HG02840 (cell line): Measurements from ENCODE around the gene TENM4.

ENCODE experiments used
- ATAC-seq: cut with Tn5 transposase; IDR thresholded peaks from one replicate; pipeline ENCODE4 v1.9.1; 2021; ENCODE audit warnings: mild to moderate bottlenecking, moderate library complexity, moderate number of reproducible peaks; ENCODE audit not compliant: unreplicated experiment, low FRiP score

The TENM4 gene

DNA sequence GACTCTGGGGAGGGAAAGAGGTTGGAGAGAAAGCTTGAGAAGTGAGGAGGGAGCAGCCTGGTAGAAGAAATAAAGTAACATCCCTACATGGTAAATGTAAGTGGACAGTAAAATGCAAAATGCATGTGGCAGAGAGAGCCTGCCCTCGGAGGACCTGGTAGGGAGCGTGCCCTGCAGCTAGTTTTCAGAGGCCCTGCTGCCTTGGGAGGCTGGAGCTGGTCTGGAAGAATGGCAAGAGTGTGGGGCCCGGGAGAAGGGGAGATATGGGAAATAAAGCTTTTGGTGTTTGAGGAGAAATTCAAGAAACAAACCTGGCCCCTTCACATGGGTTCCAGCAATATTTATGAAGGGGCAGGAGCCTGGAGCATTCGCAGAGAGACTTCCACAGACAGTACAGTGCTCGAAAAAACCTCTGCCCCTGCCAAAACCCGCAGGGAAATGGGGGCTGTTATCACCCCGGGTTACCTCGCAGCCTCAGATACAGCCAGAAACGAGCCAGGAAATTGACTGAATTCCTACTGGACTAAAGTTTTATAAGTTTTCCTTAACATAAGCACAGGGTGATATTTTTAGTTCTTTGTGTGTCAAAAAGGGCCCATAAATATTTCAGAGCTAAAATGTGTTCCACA is 363.0 kb downstream of the TENM4 start:
- ATAC-seq = no peak

DNA sequence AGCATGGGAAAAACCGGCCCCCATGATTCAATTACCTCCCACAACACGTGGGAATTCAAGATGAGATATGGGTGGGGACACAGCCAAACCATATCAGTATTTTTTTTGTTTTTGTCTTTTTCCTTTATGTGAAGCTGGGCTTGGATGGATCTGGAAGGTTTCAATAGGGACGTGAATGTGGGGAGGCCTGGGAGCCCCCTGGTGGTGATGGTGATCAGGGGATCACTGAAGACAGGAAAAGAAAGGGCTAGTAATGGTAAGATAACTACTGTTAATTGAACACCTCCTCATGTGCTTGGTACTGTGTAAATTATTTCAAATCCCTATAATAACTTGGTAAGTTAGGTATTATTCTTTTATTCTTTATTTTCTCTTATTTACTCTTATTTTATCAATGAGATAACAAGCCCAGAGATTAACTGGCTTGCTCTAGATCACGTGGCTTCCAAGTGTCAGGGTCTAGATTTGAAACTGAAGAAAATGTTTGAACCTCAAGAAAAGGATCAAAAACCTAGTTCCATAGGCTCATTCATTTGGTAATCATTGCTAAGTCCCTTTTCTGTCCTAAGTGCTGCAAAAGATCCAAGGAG is 364.2 kb downstream of the TENM4 start:
- ATAC-seq = no peak

DNA sequence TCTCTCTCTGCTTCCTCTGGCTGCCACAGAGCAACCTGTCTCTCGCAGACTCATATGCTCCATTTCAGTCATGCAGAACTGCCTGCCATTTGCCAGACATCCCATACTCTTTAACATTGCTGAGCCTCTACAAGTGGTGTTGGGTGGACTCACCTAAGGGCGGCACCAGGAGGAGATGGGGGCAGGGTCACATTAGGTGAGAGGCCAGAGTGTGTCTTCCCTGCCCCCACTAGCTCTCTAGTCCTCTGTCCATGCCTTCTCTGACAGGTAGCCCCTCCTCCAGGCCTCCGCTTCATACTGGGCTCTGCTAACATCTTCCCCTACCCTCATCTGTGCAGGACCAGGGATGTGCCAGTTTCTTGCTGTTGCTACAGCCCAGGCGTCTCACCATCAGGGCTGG is 366.3 kb downstream of the TENM4 start:
- ATAC-seq = no peak

DNA sequence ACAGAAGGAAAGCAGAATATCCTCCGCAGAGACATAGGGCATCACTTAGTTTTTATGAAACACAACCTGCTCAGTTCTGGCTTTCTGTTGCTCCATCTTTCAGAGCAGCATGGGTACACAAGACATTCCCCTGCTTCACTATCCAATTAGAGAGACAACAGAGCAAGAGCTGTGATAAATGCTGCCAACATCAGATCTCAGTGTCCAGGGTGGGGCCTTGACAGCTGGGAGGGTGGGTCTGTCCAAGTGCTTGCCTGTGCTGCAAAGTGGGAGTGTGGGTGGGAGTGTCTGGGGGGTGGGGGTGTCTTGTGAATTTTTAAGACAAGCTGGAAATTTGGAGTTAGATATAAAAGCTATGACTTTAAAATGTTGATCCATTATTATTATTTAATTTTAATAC is 369.6 kb downstream of the TENM4 start:
- ATAC-seq = no peak

DNA sequence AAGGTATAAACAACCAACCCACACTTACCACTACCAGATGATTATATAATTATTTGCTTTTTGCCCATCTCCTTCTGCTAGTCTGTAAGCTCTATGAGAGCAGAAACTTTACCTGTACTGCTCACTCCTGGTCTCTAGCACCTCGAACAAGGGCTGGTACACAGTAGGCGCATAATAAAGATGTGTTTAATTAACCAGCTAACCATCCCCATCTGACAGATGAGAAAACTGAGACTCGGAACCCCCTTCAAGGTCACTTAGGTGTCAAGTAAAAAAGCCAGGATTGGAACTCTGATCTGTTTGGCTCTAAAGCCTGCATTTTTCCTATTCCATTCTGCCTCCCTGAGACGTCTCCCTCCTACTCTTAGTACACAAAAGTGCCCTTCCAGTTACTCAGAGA is 370.3 kb downstream of the TENM4 start:
- ATAC-seq = no peak

DNA sequence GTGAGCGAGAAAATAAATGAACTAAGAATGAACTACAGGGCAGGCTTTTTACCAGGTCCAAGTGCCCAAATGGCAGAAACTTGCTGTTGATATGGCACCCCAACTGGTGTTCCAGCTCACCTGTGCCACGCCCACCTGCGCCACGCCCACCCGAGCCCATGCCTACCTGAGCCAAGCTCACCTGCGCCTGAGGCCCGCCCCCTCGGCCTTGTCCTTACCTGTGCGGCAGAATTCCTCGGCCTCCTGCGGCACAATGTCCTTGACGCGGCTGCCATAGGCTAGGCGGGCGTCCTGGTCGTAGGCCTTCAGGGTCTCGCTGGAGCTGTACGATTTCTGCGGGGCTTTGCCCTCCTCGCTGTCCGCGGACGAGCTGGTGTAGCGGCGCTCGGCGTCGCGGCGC is 371.3 kb downstream of the TENM4 start:
- no peak for ATAC-seq

DNA sequence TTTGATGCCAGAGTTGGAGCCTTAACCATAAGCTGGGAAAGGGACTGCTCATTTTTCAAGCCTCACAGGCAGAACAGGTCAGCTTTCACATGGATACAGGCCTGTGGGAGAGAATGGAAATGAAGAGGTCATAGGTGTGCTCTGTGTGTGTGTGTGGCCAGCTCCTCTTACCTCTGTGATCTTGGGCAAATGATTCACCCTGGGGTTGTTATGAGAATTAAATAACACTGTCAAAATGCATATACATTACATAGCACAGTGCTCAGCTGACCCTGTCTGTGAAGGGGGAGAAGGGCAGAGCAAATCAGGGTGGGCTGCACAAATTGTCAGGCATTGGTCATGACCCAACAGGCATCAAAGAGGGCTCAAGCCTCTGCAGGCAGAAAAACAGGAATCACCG is 372.5 kb downstream of the TENM4 start:
- no peak for ATAC-seq

DNA sequence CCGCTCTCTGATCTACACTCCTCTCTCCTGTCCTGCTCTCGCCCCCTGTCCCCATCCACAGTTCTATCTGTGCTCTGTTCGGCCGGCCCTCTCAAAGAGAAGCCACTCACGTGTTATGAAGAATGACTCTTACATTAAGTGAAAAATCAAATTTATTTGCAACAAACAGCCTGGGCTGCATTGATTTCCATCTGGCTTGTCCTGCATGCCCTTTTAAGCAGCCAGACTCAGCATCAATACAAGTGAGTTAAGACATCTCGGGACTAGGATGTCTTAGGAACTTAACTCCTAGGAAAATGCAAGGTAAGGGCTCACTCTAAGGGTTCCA is 373.5 kb downstream of the TENM4 start:
- ATAC-seq = no peak

DNA sequence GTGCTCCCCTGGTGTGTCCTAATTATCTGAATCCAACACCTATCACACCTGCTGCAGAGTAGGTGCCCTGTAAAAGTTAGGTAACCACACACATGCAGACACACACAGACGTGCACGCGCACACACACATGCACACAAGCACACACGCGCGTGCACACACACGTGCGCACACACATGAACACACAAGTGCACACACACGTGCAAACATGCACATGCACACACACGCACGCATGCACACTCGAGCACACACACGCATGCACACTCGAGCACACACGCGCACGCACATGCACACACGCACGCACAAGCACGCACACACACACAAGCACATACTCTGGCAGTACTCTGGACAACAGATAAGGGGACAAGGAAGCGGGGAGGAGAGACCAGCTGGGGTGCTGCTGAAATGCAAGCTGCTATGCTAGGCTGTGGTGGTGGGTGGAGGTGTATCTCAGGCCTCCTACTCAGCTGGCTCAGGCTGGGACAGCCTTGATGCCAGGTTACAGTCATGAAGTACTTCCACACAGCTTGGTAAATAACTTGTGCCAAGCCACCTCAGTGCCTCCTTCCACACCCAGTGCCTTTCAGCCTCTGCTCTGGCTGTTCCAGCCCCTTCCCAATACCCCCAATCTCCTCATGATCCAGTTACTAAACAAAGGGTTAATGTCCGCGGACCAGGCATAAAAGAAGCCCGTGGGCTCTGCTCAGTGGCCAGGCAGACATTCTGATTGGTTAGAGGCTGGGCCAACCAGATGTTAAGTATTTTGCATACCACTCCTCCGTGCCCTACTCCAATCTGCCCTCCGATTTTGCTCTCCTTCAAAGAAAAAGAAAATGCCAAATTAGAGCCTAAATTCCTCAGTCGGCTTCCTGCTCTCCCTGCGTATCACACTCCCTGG is 374.1 kb downstream of the TENM4 start:
- no peak for ATAC-seq

DNA sequence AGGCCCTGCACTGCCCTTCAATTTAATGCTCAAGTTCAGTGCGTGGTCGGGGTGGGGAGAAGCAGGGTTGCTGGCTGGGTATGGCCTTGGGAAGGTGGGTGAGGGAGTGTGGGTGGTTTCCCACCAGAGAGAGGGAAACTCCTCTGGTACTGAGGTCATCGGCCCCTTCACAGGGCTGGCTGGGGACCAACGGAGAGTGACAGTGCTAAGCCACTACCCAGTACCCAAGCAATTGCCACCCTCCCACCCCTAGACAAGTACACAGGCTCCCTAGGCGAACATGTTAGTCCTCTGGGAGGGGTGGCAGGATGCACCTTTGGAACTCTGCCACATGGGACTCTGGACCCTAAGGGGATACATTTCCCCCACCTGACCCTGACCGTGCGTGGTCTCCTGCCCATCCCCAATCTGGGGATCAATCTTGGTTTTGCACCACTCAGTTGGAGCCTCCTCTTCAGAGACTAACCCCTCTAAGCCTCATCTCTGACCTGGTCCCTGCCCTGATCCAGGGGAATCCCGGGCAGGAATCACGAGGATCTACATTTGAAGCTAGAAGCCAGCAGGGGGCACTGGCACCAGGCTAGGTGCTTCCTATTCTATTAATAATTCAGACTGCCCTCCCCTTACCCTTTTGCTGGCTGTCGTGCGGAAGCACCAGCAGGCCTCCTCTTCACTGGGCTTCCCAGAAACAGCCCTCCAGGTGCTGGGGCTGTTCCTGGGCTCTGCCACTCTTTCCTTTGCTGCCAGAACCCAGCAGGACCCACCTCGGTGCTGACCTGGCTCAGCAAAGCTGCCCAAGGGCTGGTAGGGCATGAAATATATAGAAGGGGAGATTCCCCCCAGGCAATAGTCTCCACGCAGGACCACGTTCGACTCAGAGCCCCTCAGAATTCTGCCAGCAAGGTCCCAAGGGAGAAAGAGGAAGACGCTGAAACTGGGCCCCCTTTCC is 377.7 kb downstream of the TENM4 start:
- no peak for ATAC-seq

DNA sequence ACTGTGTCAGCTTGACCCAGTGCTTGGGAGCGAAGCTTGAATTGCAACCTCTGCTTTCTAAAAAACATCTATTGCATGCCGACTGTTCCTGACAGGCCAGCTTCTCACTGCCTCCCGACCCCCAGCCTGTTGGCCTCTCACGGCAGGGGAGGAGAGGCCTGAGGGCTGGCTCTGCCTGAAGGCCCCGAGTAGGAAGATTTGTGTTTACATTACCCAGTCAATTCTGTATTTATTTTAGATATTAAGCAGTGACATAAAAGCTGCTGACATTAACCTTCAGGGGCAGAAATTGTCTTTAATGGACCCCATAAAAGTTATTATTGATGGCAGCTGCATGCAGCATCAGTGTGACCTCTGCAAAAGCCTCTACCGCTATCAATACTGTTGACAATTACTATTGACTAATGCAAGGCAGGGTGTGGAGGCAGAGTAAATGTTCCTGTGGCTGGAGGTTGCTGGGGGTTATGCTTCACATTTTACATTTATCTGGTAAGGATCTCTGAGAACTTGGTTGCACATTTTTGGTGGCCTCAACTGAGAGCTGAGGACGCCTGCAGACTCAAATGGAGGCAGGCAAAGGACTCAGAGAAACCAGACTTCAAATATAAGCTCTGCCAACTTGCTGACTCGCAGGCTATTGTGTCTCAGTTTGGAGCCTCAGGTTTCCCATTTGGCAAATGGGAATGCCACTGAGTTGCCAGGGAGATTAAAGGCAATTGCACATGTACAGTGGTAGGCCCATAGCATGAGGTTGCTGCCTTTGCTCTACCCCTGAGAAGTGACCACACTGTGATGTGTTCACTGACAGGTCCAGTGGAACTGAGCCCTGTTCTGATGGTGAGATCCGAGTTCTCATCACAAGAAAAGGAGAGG is 380.5 kb downstream of the TENM4 start:
- no peak for ATAC-seq

DNA sequence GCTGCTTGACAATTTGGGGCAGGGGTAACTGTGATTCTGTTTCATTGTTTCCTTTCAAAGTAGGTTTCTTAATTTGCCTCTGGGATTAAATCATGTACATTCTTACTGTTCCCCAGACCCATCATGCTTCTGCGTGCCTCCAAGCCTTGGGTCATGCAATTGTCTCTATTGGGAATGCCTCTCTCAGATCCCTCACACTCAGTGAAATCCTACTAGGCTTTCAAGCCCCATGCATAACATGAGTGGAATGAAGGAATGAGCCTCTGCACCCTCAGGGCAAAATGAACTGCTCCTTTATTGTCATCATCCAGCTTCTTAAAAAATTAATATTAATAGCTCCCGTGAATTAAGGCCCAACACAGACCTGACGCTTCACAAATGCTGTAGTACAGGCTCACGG is 381.7 kb downstream of the TENM4 start:
- ATAC-seq = no peak

DNA sequence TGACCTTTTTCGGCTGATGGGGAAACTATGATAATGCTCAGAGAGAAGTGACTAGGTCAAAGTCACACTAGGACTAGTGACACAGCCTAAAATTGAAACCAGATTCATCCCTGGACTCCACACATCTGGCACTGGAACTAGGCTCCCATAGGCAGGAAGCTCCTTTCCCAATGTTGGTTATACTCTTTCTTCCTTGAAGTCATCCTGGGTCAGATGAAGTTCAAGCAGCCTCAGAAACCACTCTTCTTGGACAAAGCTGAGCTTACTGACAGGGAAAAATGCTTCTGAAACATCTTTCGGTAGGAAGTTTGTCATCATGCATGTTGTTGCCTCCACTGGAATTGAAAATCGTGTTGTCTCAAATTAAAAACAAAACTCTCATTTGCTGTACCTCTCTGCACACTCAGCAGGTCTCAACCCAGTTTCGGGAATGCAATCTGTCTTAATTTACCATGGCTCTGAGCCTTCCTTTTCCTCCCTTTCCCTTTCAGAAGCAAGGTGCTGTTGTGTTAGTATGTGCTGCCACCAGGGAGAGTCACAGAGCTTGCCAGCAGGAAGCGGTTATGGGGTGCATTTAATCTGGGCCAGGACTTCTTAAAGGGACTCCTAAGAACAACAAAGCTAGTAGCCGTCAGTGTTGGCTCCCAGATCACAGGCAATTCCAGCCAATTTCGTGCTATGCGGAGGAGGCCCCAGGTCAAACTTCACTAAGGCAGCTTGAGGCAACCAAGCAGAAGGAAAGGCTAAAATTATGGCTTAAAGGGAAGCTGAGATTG is 384.8 kb downstream of the TENM4 start:
- no peak for ATAC-seq

DNA sequence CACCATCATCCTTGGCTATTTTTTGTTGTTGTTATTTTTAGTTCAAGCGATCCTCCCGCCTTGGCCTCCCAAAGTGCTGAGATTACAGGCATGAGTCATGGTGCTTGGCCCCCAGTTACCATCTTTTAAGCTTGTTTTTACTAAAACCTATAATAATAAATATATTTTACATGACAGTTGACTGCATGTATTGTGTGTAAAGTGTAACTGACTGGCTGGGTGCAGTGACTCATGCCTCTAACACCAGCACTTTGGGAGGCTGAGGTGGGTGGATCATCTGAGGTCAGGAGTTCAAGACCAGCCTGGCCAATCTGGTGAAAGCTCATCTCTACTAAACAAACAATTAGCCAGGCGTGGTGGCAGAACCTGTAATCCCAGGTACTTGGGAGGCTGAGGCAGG is 386.2 kb downstream of the TENM4 start:
- ATAC-seq = no peak

DNA sequence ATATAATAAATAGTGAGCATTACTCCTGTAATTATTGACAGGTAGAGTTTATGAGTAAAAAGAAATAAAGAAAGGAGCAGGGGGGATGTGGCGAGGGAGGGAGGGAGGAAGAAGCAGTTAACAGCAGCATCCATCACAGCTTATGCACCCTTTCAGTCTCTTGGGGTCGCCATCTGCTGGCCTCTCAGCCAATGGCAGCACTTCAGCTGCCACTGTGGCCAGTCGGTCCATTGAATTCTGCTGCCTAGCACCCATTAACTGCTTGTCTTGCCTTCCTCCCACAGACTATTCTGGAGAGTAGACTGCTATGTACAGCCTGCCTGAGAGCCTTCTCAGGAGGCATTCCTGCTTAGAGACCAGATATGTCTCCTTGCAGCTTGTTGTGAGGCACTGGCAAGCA is 388.3 kb downstream of the TENM4 start:
- ATAC-seq = no peak

DNA sequence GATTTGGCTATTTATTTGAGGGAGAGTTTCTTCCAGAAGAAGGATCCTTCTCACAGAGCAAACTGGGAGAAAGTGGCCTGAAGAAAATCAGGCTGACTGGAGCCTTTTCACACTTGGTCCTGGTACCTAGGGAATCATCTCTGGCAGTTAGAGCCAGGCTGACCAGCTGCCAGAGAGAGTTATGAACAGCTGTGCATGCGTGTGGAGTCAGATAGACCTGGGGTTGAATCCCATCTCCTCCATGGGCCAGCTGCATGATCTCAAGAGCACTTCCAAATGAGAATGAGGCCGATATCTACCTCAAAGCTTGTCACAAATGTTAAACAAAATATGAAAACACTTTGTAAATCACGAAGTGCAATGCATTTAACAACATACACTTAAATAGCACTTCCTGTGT is 390.0 kb downstream of the TENM4 start:
- no peak for ATAC-seq

DNA sequence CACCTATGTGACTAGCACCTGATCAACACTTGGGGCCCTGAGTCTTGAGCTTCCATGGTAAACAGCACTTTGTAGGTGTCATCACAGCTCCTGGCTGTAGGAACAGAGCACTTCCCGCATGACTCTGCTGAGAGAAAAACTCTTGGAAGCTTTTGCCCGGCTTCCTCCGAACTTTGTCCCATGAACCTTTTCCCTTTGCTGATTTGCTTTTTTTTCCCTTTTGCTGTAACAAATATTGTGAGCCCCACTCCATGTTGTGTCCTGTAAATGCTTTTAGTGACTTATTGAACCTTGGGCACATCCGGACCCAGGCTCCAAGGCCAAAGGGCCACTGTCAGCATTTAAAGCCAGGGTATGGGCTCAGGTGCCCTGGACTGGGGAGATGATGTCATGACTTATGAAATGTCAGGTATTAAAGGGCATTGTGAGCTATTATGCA is 391.1 kb downstream of the TENM4 start:
- ATAC-seq = no peak

DNA sequence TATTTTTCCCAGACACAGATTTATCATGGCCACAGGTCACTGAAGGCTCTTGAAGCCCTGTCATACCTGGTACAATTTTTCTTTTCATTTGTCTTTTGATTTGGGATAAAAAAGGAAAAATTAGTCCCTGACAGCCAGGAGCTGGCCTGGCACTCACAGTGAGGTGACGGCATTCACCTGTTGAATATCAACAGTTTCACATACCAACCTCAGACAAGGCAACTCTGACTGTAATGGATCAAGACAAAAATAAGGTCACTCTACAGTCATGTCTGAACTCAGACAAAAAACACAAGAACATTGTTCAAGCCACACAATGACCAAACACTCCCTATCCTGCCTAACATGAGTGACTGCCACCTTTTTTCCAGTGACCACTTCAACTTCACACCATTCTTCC is 392.9 kb downstream of the TENM4 start:
- ATAC-seq = no peak

DNA sequence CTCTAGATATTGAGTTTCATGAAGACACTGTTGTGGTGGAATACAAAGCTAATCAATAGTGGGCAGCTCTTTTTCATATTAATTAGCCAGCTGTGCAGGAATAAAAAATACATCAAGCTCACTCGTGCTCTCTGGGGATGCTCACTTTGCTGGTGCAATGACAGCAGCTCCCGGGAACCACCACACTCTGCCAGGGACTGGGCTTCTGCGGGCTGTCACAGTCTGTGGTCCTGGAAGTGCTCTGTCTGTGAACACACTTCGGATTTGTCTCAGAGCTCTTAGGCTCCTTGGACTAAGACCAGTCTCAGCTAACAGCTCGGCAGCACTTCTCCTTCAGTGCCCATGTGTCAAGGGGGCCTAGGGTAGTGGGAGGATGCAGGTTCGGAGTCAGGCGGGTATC is 393.5 kb downstream of the TENM4 start:
- no peak for ATAC-seq
